K562 (cell line): ENCODE results near the gene FUZ. TPM values are rescaled to one million over a fixed set of nuclear protein-coding genes. Genes with fewer than 3 reads are reported as not detected.

Source experiments
- ATAC-seq: fragments of 200-7000 bp; cut with Tn5 transposase; 3 replicates; pipeline ENCODE4 v1.9.1; 2020; ENCODE audit warnings: moderate library complexity
- BruUV-seq: library from RNA; stranded (reverse); fragments of 400-500 nt; replicated peaks from 2 replicates; lab custom pipeline; 2021; lab: Mats Ljungman, UMichigan
- CTCF ChIA-PET: fragments of 300-600 bp; formaldehyde crosslinking; extraction: SDS; loops from one replicate; lab custom pipeline; 2021; ENCODE audit warnings: low intra/inter-chr PET ratio; lab: Yijun Ruan, JAX
- POLR2A ChIA-PET: fragments of 300-600, 350-650 bp; sonication (Branson Sonifier 250); formaldehyde crosslinking; extraction: SDS; loops from one replicate; lab custom pipeline; 2021; ENCODE audit warnings: antibody characterized with exemption, inconsistent platforms; lab: Yijun Ruan, JAX
- DNase-seq, 4 experiments: peaks; one replicate each; pipeline versions ENCODE4 v3.0.0 to v3.0.0-alpha.2; 2011 to 2018; ENCODE audit warnings: low spot score in 3 of 4, mixed read lengths in 3 of 4; ENCODE audit errors: extremely low read depth in 1 of 4
- FAIRE-seq: peaks from 2 replicates; lab custom pipeline; 2011; peaks lifted over from hg19 to GRCh38; lab: Jason Lieb, UNC
- H2AFZ ChIP-seq: 2 replicates; pipeline ENCODE4 v1.6.0; 2011; ENCODE audit warnings: low read depth, low read length, control low read depth, inconsistent platforms
- H3K27ac ChIP-seq: fragments of 200-600 bp; 3 replicates; pipeline ENCODE4 v1.8.0; 2011; ENCODE audit warnings: low read depth, mild to moderate bottlenecking, control low read depth, inconsistent platforms, low read length, moderate library complexity, mixed read lengths; ENCODE audit errors: extremely low read depth
- H3K27me3 ChIP-seq, 2 experiments: fragments of 300-600 bp in 1 of 2; 2 replicates in 1 of 2; 3 replicates in 1 of 2; pipeline versions ENCODE4 v1.6.0 to v1.8.0; 2011; ENCODE audit warnings: inconsistent platforms in 2 of 2, low read length in 2 of 2, mild to moderate bottlenecking in 1 of 2, mixed read lengths in 1 of 2, moderate library complexity in 1 of 2; ENCODE audit not compliant: control insufficient read depth in 2 of 2, insufficient read depth in 2 of 2
- H3K36me3 ChIP-seq: fragments of 300-600 bp; 3 replicates; pipeline ENCODE4 v1.8.0; 2011; ENCODE audit warnings: mild to moderate bottlenecking, low read length, inconsistent platforms; ENCODE audit not compliant: control insufficient read depth, insufficient read depth
- H3K4me1 ChIP-seq, 2 experiments: fragments of 200-600 bp in 1 of 2; replicated peaks in 1 of 2; 2 replicates in 1 of 2; 3 replicates in 1 of 2; pipeline versions ENCODE4 v1.5.1 to v1.8.0; 2011; ENCODE audit warnings: inconsistent platforms in 2 of 2, low read length in 2 of 2, mild to moderate bottlenecking in 1 of 2, mixed read lengths in 1 of 2, moderate library complexity in 1 of 2; ENCODE audit not compliant: control insufficient read depth in 2 of 2, insufficient read depth in 2 of 2
- H3K4me2 ChIP-seq: 2 replicates; pipeline ENCODE4 v1.6.1; 2011; ENCODE audit warnings: low read length, control low read depth, inconsistent platforms, mixed read lengths; ENCODE audit not compliant: insufficient read depth
- H3K4me3 ChIP-seq: fragments of 200-600 bp; sonication (generic), shearing (Covaris generic); 2 replicates; pipeline ENCODE4 v1.5.1; 2016; ENCODE audit warnings: control low read depth, inconsistent platforms
- H3K79me2 ChIP-seq: fragments of 200-600 bp; 3 replicates; pipeline ENCODE4 v1.8.0; 2011; ENCODE audit warnings: low read length, inconsistent platforms; ENCODE audit not compliant: control insufficient read depth, insufficient read depth
- H3K9ac ChIP-seq, 2 experiments: 2 replicates each; pipeline versions ENCODE4 v1.6.0 to v1.6.1; 2011; ENCODE audit warnings: low read depth in 2 of 2, low read length in 2 of 2, control low read depth in 1 of 2, inconsistent platforms in 1 of 2, mild to moderate bottlenecking in 1 of 2, mixed read lengths in 1 of 2; ENCODE audit not compliant: insufficient read depth in 1 of 2
- H3K9me1 ChIP-seq: one replicate; pipeline ENCODE4 v1.6.0; 2011; ENCODE audit warnings: inconsistent platforms, mild to moderate bottlenecking, low read length, moderate library complexity; ENCODE audit not compliant: control insufficient read depth, insufficient read depth
- H3K9me3 ChIP-seq: replicated peaks from 2 replicates; pipeline ENCODE4 v1.5.1; 2011; ENCODE audit warnings: low read depth, low read length, inconsistent platforms; ENCODE audit not compliant: control insufficient read depth, insufficient read depth
- H4K20me1 ChIP-seq: replicated peaks from 2 replicates; pipeline ENCODE4 v1.6.1; 2011; ENCODE audit warnings: low read length, inconsistent platforms, mixed read lengths; ENCODE audit not compliant: control insufficient read depth, insufficient read depth
- CBX1 ChIP-seq: sonication (generic); IDR thresholded peaks from 2 replicates; pipeline ENCODE4 v1.6.1; 2016; ENCODE audit warnings: antibody characterized with exemption, low read depth, mild to moderate bottlenecking
- CCNT2 ChIP-seq: IDR thresholded peaks from 2 replicates; pipeline ENCODE4 v1.6.1; 2011; ENCODE audit warnings: borderline replicate concordance, low read depth, mild to moderate bottlenecking, moderate library complexity, mixed read lengths, low read length; ENCODE audit not compliant: insufficient read length; ENCODE audit errors: extremely low read depth
- CHD2 ChIP-seq: IDR thresholded peaks from 2 replicates; pipeline ENCODE4 v1.6.1; 2011; ENCODE audit warnings: low read depth, low read length
- FIP1L1 ChIP-seq: fragments of 200-400 bp; formaldehyde crosslinking; IDR thresholded peaks from 2 replicates; pipeline ENCODE4 v1.6.1; 2018; ENCODE audit warnings: mild to moderate bottlenecking, low read depth, low read length; ENCODE audit not compliant: poor library complexity, severe bottlenecking
- MAFK ChIP-seq: IDR thresholded peaks from 2 replicates; pipeline ENCODE4 v1.6.1; 2011; ENCODE audit warnings: low read length, improper control_type of control experiment
- MCM5 ChIP-seq: fragments of 450-650 bp; IDR thresholded peaks from 2 replicates; pipeline ENCODE4 v1.6.1; 2016; ENCODE audit warnings: low read depth
- POLR2A ChIP-seq: fragments of 450-650 bp; conservative IDR thresholded peaks from 2 replicates; pipeline ENCODE4 v1.6.1; 2016
- POLR2G ChIP-seq: fragments of 200-400 bp; formaldehyde crosslinking; IDR thresholded peaks from 2 replicates; pipeline ENCODE4 v1.6.1; 2017; ENCODE audit warnings: low read depth, mild to moderate bottlenecking, antibody characterized with exemption, low read length, moderate library complexity
- RBFOX2 ChIP-seq: fragments of 200-400 bp; formaldehyde crosslinking; IDR thresholded peaks from 2 replicates; pipeline ENCODE4 v1.6.1; 2017; ENCODE audit warnings: low read depth, mild to moderate bottlenecking, low read length, moderate library complexity
- RBM22 ChIP-seq: fragments of 200-400 bp; formaldehyde crosslinking; IDR thresholded peaks from 2 replicates; pipeline ENCODE4 v1.6.1; 2018; ENCODE audit warnings: low read length, low read depth; ENCODE audit not compliant: poor library complexity, severe bottlenecking
- SIRT6 ChIP-seq: IDR thresholded peaks from one replicate; pipeline ENCODE4 v1.6.1; 2012; ENCODE audit warnings: low read depth, mild to moderate bottlenecking, control low read depth, inconsistent platforms, low read length, moderate library complexity
- SUPT5H ChIP-seq: fragments of 450-650 bp; IDR thresholded peaks from 2 replicates; pipeline ENCODE4 v1.6.1; 2016
- TCF3 ChIP-seq: sonication (generic); formaldehyde crosslinking; IDR thresholded peaks from 2 replicates; pipeline ENCODE4 v1.4.0; 2020; ENCODE audit warnings: mild to moderate bottlenecking, missing genetic modification reagents
- ZNF239 ChIP-seq: fragments of 250-450 bp; sonication (Bioruptor Pico); IDR thresholded peaks from 2 replicates; pipeline ENCODE4 v1.4.0; 2020; ENCODE audit warnings: mild to moderate bottlenecking
- ZNF740 ChIP-seq, 3 experiments: fragments of 200-800 bp in 1 of 3; sonication (Bioruptor generic) in 1 of 3; sonication (generic) in 1 of 3; formaldehyde crosslinking in 1 of 3; IDR thresholded peaks; 2 replicates each; pipeline versions ENCODE4 v1.6.1 to v1.8.0; 2016 to 2022; ENCODE audit warnings: mild to moderate bottlenecking in 2 of 3, missing compliant biosample characterization in 2 of 3, missing genetic modification characterization in 2 of 3, missing genetic modification reagents in 1 of 3
- WGBS: fragments of 100-300 bp; shearing (Covaris generic); methylation state at CpG from one replicate; pipeline ENCODE4 v1.1.6; 2016; ENCODE audit warnings: low coverage, mixed read lengths; ENCODE audit not compliant: insufficient coverage; ENCODE audit errors: missing lambda C conversion rate; 5-methylcytosine and 5-hydroxymethylcytosine counted together
- in situ Hi-C: fragments of 300-500 bp; cut with MboI; formaldehyde crosslinking; loops from 4 replicates; pipeline ENCODE4 v1.15.0; 2018; ENCODE audit warnings: inconsistent platforms, mixed read lengths
- intact Hi-C: fragments of 100-400 bp; cut with micrococcal nuclease; formaldehyde crosslinking; loops from 2 replicates; pipeline ENCODE4 v1.14.2; 2022
- polyA plus RNA-seq, 8 experiments: library from polyadenylated mRNA; depleted of rRNA in 4 of 8; stranded (reverse) in 5 of 8; unstranded in 3 of 8; fragments of >200 nt; fragmentation: Nextera tagmentation in 2 of 8; fragmentation: Illumina TruSeq in 1 of 8; extraction: Ambion mirVana in 2 of 8; extraction: Trizol in 1 of 8; gene quantifications; 2 replicates each; pipeline versions ENCODE4 v1.2.1 to v1.2.3, GENCODE V29; 2011 to 2014; ENCODE audit warnings: inconsistent platforms in 1 of 8, missing spikeins in 1 of 8
- total RNA-seq, 7 experiments: library from RNA; depleted of rRNA in 6 of 7; stranded (reverse); fragments of >200 nt in 6 of 7; fragmentation: Illumina TruSeq in 2 of 7; extraction: Trizol in 2 of 7; gene quantifications; 2 replicates each; pipeline versions ENCODE4 v1.2.1 to v1.2.3, GENCODE V29; 2011 to 2021; ENCODE audit warnings: low replicate concordance in 1 of 7

FUZ gene
- total and polyA plus RNA-seq, 9 of the 15 experiments (the other 6 are each of a cell fraction or from before 2014, with no cell fraction given), result 0.17 to 7.6 (median 3.6) TPM; not detected in 1

- no peak overlapping the region for H3K4me3 ChIP-seq
- H4K20me1 ChIP-seq, result peaks cover 22% of the 10 kb centered on the region; the same call in 1 of the 2 replicates
- in situ Hi-C loops (no loop called here), intact Hi-C loops (no loop called here)
- TF ChIP-seq MAFK, result no peak
- TF ChIP-seq POLR2A, result peak; percentile 51
- peak; percentile 23 for TF ChIP-seq CCNT2
- no peak for TF ChIP-seq ZNF239
- peak; percentile 76 for TF ChIP-seq POLR2G
- peak; percentile 42; the same call in 1 of the 2 replicates for TF ChIP-seq CBX1
- peak; percentile 55; the same call in 1 of the 2 replicates for TF ChIP-seq ZNF740 (CRISPR knock-in tag; IDR thresholded peaks at IDR 0.05)
- no peak for TF ChIP-seq ZNF740 (tag; IDR thresholded peaks at IDR 0.05)
- peak; percentile 52; the same call in 1 of the 2 replicates for TF ChIP-seq RBFOX2
- no peak for TF ChIP-seq TCF3 (CRISPR knock-in tag)
- no peak for TF ChIP-seq MCM5
- TF ChIP-seq RBM22, result peak; percentile 83
- TF ChIP-seq CHD2, result 0 out of 2 replicates have a peak, but pooled peaks have one; percentile 15
- peak; percentile 46 for TF ChIP-seq SUPT5H
- peak; percentile 15 for TF ChIP-seq FIP1L1
- TF ChIP-seq SIRT6, result peak; percentile 46
- ATAC-seq, result no peak
- H3K36me3 ChIP-seq, result peaks cover 97% of the 10 kb centered on the region
- DNase-seq, result no peak
- H3K4me2 ChIP-seq, result no peak overlapping the region
- peaks cover 6 to 86% of the 10 kb centered on the region in 2 experiments; a peak in 4 of 5 replicates for H3K4me1 ChIP-seq
- H2AFZ ChIP-seq, result no peak overlapping the region
- whole genome bisulfite sequencing, result 85% methylated on average over 19 of the region's 22 CpGs
- H3K9ac ChIP-seq, result peak overlapping the region in 1 of 2 experiments; percentile 40; a peak in 2 of 4 replicates
- peaks cover 1% of the 10 kb centered on the region for H3K9me1 ChIP-seq
- no TSS peak for BruUV-seq
- H3K27ac ChIP-seq, result no peak overlapping the region; the same call in 2 of the 3 replicates
- ChIA-PET POLR2A (interaction anchor here (0.5 to 1.0 kb wide), 3 partner anchors 8 to 279 kb away, joined by 3 to 4 read pairs (median 3); partner anchors contain the start of gene NOSIP), CTCF (no interaction called here)
- H3K79me2 ChIP-seq, result peaks cover 18% of the 10 kb centered on the region
- FAIRE-seq, result no peak
- H3K27me3 ChIP-seq, result no peaks in the 10 kb centered on the region
- H3K9me3 ChIP-seq, result no peaks in the 10 kb centered on the region
These were observed 46.7 kb upstream of the FUZ start for GRCh38 chr19:49859682-49860335.
